DMS 273 treated with DMSO at 0.1 percent for 48 hours (cell line): ENCODE data around the gene DNM3.

Experiments used
- DNase-seq: peaks from one replicate; lab custom pipeline; 2025; lab: John Stamatoyannopoulos, UW

DNM3 gene

GRCh38 chr1:171817511-171818265 is 23.6 kb upstream of the DNM3 start:
- DNase-seq = no peak

- no peak for DNase-seq
Observed at GRCh38 chr1:171819946-171820345, 21.4 kb upstream of the DNM3 start.

GRCh38 chr1:171826973-171827372 is 14.3 kb upstream of the DNM3 start:
- DNase-seq = no peak

- no peak for DNase-seq
Observed at GRCh38 chr1:171828794-171829193, 12.5 kb upstream of the DNM3 start.

DNA sequence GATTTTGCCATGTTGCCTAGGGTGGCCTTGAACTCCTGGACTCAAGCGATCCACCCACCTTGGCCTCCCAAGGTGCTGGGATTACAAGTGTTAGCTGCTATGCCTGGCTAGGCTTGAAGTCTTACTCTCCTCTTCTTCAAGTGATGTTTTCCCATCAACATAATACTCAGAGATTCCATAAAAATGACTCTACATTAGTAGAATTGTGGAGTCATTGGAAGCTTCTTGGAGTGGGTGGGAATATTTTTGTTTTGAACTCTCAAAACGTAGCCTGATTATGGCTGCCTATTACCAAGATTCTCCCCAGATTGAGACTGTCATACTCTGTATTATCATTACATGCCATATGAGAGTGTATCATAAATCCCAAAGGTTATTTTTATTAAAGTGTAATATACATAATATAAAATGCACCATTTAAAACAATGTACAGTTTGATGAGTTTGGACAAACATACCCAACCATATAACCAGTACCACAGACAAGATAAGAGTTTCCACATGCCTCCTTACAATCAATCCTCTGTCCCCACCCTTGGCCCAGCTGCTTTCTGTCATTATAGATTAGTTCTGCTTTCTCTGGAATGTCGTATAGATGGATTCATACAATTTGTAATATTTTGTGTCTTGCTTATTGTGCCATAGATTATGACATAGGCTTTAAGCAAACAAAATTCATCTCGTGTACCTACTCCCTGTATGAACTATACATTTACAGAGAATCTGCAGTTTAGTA is 8.0 kb upstream of the DNM3 start:
- DNase-seq = no peak

- DNase-seq = no peak
Observed at GRCh38 chr1:171834821-171835220, 6.5 kb upstream of the DNM3 start.

DNA sequence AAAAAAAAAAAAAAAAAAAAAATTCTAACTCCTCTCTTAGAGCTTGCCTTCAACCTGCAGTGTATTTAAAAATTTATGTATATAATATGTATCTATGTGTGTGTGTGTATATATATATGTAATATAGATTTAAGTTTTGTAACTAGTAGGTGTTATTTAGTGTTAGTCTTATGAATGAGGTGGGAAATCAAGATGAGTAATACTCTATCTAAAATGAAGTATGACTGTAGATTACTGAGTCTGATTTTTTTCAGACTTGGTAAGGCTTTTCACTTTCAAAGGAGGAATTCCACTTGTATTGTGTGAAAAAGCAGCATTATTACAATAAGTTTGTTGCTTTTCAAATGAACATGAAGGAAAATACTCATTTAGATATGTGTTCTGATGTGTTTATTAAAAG is 5.4 kb upstream of the DNM3 start:
- DNase-seq = no peak

GRCh38 chr1:171841931-171842761 is 848 bp downstream of the DNM3 start:
- DNase-seq = no peak

DNA sequence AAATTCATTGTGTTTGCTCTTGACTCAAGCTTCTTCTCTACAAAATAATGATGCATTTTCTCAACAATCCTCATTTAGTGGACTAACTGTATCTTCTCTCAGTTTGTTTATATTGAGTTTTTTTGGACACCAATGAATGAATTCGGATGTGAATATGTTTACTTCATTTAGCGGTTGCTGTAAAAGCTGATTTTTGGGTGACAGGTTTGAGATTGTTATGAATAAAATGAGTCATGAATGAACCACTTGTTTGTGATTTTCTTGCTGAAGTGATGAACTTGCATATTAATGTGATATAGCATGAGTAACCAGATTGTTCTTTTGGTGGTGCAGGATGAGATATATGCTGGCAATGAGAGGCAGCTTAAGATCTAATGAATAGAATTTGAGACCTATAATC is 3.1 kb downstream of the DNM3 start:
- DNase-seq = no peak

DNA sequence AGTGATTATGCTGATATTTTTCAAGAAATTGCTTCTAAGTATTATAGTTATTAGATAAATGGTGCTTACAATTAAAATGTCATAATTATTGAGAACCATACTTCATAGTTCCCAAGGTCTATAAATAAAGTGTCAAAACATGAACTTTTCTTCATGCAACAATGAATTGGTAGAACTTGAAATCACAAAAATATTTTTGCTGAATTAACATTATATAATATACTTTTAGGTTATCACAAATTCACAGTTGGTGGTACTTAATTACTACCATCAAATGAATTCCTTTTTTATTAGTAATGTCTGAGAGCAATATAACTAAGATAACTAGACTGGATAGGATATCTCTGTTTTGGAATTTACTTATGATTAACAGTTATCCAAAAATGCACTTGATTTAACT is 4.7 kb downstream of the DNM3 start:
- DNase-seq = no peak

DNA sequence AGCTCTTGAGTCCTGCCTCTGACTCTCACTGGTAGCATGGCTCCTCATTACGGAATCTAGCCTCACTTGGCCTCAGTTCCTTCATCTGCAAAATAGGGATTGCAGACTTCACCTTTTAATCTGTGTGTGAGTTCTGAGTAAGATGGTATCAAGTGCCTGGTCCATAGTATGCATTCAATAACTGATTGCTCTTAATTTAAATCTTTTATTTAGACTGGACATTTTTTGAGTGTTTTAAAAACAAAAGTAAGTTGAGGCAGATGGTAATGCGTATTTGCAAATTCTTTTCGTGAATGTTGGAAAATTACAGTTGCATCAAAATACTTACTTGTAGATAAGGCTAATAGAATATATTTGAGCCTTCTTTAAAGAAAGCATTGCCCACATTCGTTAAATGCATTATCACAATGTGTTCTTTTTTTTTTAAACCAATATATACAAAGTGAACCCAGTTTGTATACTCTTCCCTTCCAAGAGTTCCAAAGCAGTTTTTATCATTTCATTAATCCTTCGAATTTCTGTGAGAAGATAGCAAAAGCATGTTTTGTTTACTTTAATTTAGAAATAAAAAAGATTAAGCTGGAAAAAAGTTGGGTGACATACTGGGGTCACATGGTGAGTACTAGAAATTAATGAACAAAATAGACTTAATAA is 8.1 kb downstream of the DNM3 start:
- DNase-seq = no peak

DNA sequence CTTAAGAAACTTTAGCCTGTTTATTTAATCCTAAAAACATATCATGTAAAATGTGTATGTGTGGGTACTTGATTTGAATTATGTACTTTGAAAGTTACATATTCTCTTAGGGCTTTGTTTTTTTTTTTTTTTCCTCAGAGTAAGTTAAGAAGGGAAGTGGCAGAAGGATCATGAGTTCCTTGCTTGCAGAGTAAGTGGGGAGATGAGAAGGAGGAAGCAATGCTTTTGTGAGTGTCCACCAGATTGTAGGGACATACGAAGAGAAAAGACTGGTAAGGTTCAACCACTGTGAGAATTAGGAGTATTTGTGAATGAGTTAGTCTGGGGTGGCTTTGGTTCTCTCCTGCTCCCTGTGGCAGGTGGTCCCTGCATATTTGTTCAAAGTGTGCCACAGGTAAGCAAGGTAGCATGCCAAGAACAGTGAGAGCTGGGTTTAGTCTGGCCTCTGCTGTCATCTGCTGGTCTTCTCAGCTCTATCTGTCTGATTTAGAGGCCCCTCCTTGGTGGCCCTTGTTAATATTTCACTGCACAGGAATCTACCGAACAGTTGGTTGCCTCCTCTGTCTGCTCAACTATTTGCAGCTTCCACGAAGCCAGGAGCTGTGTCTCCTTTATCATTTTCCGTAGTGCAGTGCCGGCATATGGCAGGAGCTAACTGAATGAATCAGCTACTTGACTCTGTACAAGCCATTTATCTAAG is 9.5 kb downstream of the DNM3 start:
- no peak for DNase-seq

- no peak for DNase-seq
Observed at GRCh38 chr1:171852272-171852671, 11.0 kb downstream of the DNM3 start.

- no peak for DNase-seq
Observed at GRCh38 chr1:171855381-171855780, 14.1 kb downstream of the DNM3 start.

GRCh38 chr1:171858696-171859095 is 17.4 kb downstream of the DNM3 start:
- no peak for DNase-seq

GRCh38 chr1:171860696-171861095 is 19.4 kb downstream of the DNM3 start:
- no peak for DNase-seq

DNA sequence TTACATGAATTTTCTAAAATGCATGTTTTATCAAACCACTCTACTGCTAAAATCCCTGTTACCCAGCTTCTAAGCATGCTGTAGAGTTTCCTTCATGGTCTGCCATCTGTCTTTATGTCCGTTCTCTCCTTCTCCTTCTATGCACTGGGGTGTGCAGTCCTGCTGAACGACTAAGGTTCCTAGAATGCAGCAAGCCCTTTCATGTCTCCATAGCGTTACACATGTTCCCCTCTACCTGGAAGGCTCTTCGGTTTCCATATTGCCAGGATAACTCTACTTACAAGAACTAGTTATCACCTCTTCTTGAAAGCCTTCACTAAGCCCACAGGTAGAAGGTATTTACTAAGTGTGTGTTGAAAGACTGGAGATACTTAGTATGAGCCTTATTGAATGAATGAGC is 22.2 kb downstream of the DNM3 start:
- DNase-seq = no peak

DNA sequence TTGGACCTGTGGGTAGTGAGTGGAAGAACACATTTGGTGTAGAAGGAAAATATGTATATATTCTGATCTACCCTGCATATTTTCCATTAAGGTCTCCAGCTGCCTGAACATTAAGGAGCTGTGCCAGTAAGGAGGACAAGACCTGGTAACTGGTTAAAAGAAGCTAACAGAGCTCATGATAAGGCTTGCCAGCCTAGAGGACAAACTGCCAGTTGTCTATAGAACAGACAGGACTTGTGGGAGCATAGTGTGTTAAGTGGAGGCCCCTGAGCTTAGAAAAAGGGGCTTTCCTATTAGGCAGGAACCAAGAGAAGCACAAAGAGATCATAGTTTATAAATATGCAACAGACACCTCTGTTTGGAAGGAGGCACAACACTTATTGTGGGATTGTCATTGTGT is 23.0 kb downstream of the DNM3 start:
- no peak for DNase-seq

- no peak for DNase-seq
Observed at GRCh38 chr1:171865106-171865505, 23.8 kb downstream of the DNM3 start.

DNA sequence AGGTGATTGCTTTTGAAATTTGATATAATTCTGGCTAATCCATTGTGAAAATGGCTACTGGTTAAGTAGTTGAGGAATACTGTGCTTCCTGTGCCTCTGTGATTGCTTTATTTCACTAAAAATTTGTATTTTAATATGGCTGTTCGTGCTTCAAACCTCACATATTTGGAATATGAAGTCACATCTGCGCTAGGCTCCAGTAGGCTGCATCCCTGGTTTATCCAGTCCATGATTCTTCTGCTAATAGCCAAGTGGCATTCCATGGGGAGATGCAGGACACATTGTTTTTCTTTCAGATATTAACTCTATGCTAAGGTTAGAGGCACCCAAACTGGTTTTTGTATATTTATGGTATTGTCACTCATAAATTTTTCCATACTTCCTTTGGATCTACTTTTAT is 25.9 kb downstream of the DNM3 start:
- no peak for DNase-seq

DNA sequence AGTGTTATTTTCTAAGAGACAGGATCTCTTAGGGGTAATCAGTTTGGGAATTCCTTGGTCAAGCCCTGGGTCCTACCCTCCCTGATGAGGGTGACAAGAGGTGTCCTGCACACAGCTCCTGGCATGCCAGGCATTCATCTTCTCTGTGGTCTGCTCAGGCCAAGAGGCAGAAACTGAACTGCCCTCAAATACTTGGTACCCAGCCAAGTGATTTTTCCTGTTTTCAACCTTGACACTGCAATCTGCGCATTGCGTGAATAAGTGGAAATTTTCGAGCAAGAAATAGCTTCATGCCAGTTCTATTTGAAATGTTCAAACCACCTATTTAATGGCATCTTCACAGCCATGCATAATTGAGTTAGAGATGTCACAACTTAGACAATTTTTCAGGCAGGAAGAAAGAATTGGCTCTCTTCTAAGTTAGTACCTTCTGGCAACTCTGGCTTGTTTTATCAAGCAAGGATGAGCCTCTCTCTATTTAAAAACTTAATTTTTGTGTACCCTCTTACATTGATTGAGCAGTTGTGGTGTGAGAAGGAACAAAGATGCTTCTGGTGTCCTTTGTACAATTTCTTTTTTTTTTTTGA is 27.0 kb downstream of the DNM3 start:
- no peak for DNase-seq
